HG03469 (cell line): ENCODE results near the gene EEF1A2.

Experiments used
- ATAC-seq: cut with Tn5 transposase; IDR thresholded peaks from one replicate; pipeline ENCODE4 v1.9.1; 2021; ENCODE audit warnings: mild to moderate bottlenecking, moderate library complexity, moderate number of reproducible peaks; ENCODE audit not compliant: unreplicated experiment

EEF1A2 gene

DNA sequence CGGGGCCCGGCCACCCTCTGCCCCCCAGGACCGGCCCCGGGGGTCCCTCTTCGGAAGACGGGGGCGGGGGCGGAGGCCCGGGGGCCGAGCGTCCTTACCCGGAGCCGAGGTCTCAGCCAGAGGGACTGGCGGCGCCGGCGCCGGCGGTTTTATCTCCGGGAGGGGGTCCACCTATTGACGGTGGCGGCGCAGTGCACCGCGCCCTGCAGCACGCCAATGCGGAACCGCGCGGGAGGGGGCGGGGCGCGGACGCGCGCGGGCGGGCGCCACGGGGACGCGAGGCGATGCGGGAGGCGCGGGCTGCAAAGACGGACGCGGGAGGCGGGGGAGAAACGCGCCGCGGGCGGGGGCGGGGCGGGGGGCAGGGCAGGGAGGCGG lies at the start of gene EEF1A2:
TSS of gene EEF1A2 (minus strand) at position 124 of the 378 bp plus-strand sequence. CDS start 1,320 bp downstream, outside the sequence.
- no peak for ATAC-seq

- no peak for ATAC-seq
Observed at GRCh38 chr20:63548542-63548941, 49.7 kb upstream of the EEF1A2 start.

DNA sequence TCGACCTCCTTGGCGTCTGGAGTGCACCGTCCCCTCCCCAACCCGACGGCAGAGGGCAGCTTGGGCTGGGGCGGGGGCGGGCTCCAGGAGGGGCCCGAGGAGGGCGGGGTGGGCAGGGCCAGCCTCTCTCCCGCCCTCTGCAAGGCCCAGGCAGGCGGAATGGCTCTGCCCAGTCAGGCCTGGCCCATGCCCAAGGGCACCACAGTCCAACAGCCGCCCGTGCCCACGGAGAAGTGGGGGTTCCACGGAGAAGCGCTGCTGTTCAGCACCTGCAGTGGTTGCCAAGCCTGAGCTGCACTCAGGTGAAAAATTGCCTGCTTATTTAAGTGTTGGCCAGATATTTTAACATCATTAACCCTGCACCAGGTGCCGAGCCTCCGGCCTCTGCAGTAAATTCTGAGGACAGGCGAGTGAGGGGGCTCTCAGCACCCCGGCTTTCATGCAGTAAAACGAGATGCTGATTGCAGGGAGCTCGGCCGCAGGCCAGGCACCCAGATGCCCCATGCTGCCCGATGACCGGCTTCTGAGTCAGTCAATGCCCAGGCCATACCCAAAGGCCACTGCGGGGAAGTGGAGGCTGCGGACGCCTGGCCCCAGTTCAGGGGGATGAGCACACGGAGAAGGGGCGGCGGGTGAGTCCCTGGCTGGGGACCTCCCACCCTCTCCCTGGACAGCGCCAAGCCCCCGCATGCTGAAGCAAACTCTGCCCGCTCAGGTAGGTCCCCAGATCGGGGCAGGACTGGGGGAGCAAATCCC lies 49.0 kb upstream of the EEF1A2 start, which contains the start of gene SRMS:
TSS of gene SRMS (minus strand) at position 25 of the 756 bp plus-strand sequence. CDS start 286 bp downstream, outside the sequence.
- no peak for ATAC-seq

DNA sequence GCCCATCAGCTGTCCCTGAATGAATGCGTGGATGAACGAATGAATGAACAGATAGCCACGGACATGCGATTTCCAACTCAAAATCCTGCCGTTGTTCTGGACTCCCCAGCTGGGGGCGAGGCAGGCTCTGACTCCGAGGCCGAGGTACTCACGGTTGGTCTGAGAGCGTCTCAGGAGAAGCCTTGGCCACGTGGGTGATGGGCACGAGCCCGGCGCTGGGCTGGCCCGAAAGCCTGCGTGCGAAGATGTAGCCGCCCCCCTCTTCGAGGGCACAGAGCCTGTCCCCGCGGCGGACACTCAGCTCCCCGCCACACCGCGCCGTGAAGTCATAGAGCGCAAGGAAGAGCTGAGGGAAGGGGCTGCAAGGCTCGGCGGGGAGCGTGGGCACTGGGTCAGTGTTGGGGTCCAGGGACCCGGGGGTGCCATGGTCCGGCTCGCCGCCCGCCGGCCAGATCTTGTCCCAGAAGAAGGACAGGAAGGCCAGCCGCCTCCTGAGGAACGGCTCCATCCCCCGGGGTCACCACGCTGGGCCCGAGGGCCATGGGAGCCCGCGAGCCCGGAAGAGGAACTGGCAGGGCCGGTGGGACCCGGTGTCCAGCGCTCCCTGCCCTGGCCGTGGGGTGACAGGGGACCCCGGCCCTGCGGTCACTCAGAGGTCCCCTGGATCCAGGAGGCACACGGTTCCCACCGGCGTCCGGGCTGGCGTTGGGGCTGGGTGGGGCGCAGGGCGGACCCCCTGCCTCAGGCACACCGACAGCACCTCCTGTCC lies 48.3 kb upstream of the EEF1A2 start:
- ATAC-seq, result no peak

DNA sequence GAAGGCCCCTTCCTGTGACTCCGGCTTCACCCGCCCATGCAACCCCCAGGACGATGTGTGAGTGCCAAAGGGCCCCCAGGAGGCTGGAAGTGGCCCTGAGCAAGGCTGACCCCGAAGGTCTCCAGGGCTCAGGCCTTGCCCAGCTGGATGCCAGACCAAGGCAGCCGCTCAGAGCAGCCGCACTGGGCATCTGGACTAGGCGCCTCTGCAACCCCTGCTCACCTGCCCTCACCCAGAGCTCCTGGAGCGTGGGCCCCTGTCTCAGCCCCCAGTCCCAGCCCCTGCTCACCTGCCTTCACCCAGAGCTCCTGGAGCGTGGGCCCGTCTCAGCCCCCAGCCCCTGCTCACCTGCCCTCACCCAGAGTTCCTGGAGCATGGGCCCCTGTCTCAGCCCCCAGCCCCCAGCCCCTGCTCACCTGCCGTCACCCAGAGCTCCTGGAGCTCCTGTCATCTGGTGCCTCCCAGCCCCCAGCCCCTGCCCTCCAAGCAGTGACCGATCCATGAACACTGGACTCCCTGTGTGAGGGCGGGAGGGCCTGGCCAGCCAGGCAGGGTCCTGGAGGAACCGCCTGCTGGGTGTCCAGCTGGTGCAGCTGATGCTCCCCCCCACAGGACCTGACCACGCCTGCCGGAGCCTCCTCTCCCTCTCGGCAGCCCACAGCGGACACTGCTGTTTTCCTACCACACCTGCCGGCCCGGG lies 47.5 kb upstream of the EEF1A2 start:
- ATAC-seq, result no peak

DNA sequence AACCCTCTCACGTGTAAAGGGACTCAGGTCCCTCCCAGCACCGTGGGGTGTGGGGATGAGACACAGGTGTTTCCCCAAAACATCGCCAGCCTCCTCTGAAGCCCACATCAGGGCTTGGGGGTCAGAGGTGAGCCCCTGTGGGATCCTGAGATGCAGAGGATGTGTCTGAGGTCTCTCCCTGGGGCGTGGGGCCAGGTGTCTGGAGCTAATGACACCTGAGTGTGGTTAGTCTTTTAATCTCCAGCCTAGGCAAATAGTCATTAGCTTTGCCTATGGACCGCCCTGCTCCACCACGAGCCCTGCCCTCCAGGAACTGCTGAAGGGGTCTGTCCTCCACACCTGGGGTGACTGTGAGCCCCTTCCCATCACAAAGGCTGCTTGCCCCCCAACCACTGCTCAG lies 46.9 kb upstream of the EEF1A2 start:
- ATAC-seq, result no peak

- no peak for ATAC-seq
Observed at GRCh38 chr20:63544958-63545516, 46.2 kb upstream of the EEF1A2 start.

DNA sequence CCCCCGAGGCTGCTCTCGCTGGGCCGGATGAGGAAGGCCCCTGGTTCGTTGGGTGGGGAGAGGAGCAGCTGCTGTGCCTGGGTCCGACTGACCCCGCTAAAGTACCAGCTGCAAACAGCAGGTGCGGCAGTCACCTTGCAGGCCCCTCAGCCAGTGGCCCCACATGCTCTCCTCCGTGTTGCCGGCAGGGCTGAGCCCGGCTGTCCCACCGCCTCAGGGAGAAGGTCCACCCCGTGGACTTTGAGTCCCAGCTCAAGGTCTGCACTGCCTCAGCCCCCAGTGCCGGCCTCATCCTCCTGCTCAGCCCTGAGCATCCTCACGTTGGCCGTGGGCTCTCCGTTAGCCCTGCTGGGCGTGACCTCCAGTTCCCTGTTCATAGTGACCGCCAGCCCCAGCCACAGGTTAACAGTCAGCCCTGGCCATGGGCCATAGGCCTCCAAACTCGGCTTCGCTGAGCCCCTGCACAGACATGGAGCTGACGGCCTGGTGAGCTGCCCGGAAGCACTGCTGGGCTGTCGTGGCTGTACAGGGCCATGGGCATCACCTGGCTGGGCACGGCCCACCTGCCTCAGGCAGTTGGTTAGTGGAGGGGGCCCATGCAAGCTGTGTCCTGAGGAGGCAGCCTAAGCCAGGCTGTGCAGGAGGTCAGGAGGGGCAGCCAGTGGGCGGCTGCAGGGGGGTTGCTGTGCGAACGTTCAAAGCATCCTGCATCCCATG lies 45.5 kb upstream of the EEF1A2 start:
- ATAC-seq, result no peak

GRCh38 chr20:63543733-63544132 lies 44.9 kb upstream of the EEF1A2 start:
- no peak for ATAC-seq

DNA sequence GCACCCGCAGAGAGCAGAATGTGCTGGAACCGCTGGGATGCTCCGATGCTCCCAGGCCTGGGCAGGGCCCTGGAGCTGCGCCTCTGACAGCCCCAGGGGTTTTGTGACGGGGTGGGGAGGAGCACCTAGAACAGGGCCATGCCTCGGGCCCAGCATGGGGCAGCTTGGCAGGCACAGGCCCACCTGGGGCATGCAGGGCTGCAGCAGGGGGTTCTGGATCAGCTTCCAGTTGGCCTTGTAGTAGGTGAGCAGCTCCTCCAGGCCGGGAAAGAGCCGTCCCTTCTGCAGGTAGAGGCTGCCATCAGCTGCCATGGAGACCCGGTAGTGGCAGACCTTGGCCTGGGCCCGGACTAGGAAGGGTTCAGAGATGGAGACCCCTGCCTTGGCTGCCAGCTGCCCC lies 44.2 kb upstream of the EEF1A2 start:
- no peak for ATAC-seq

GRCh38 chr20:63542696-63543095 lies 43.8 kb upstream of the EEF1A2 start:
- no peak for ATAC-seq

GRCh38 chr20:63542031-63542559 lies 43.2 kb upstream of the EEF1A2 start:
- no peak for ATAC-seq

DNA sequence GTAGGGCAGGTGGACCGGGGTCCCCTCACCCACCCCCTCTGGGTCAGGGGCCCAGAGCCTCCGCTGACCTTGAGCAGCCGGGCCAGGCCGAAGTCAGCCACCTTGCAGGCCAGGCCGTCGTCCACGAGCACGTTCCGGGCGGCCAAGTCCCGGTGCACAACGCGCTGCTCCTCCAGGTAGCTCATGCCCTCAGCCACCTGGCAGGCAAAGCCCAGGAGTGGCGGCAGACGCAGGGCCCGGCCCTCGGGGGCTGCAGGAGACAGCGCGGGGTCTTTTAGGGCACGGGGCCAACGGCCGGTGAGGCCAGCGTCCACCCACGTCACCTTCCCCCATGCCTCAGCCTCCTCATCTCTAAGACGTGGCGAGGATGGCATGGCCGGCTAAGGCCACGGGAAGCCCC lies 42.5 kb upstream of the EEF1A2 start:
- no peak for ATAC-seq

GRCh38 chr20:63540417-63541186 lies 41.7 kb upstream of the EEF1A2 start:
- ATAC-seq, result no peak

DNA sequence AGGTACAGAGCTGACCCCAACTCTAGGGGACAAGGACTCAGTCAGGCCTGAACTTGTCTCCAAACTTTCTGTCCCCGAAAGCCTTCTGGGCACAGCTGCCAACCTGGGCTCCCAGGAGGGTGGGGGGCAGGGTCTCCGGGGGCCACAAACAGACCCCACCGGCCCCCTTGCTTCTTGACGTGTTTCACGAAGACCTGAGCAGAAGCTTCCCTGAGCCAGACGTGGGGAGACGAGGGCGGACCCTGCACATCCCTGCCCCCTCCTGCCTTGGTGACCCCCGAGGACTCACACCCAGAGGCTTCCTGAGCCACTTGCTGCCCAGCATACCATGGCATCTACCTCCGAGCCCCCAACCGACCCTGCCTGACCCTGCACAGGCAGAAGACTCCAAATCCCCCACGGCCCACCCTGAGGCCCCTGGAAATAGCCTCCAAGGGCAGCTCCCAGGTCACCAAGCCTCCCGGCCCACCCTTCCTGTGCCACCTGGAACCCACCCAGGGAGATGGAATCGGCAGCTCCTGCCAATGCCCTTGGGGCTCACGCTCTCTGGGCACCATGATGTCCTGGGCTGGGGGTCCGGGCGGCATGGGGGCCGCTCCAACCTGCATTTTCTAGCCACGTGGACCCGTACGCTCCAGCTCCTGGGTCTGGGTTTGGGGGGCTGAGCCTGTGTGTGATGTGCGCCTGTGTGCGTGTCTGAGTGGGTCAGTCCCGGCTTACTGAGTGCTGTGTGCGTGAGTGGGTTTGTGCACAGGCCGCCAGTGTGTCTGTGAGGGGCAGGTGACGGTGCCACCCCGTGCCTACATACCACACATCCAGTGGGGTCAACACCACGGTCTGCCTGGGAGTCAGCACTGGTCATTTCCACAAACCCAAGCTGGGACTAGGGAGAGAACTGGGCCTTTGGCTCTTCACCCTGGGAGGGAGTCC lies 40.8 kb upstream of the EEF1A2 start:
- ATAC-seq, result no peak

DNA sequence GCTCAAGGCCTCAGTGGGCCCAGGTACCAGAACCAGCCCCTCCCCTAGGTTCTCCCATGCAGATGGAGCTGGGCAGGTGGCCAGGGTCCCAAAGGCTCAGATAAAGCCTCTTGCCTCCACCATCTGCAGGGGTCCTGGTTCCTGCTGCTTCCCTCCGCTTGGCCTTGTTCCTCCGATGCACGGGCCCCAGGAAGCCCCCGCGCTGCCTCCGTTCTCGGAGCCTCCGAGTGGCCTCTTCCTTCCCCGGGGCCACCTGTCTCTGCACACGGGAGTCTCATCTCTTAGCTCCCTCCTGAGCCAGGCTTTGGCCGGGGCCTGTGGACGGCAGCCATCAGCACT lies 40.2 kb upstream of the EEF1A2 start:
- no peak for ATAC-seq

DNA sequence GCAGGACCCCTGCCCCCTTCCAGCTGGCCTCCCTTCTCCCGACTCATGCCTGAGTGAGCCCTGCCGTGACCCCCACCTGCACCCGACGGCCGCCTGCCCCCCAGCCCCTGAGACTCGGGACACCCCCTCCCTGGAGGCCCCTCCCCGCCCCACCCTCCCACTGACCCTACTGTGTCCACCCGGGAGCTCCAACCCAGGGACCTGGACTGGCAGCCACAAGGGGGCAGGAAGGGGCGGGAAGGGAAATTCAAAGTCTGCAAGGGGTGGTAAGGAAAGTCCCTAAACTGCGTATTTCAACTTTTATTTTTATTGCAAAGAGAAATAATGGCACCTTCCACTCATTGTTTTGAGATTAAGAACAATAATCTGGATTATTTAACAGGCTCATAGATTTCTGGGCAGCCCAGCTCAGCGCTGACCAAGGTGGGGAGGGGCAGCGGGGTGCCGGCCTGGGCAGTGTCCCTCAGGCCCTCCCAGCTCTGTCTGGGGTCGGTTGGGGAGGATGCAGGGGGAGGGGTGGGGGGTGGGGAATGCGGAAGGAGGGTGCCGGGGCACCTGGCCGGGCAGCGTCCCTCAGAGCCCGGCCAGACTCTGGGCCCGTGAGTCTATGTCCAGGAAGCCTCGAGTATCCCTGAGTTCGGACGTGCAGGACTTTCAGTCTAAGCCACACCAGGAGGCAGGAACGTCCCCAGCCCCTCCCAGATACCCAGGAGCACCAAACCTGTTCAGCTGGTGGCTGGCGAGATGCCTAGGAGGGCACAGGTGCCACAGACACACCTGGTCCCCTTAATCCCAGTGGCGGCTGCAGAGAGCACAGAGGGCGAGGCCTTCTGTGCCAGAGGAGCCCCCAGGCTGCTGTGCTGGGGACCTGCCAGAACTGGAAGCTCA lies 39.6 kb upstream of the EEF1A2 start:
- ATAC-seq, result no peak
